HepG2 (cell line): ENCODE data around the gene MEI1. TPM values are rescaled to one million over a fixed set of nuclear protein-coding genes. Genes with fewer than 3 reads are reported as not detected.

Source experiments
- CEBPB ChIP-seq: IDR thresholded peaks from 2 replicates; pipeline ENCODE4 v1.6.1; 2011; ENCODE audit warnings: low read depth, low read length, improper control_type of control experiment, borderline replicate concordance
- CHD4 ChIP-seq: fragments of 200-600 bp; sonication (generic); IDR thresholded peaks from 2 replicates; pipeline ENCODE4 v1.7.0; 2017; ENCODE audit warnings: mild to moderate bottlenecking, low read length, borderline replicate concordance
- FOXC1 ChIP-seq: sonication (generic); formaldehyde crosslinking; IDR thresholded peaks from 2 replicates; pipeline ENCODE4 v1.8.0; 2022; ENCODE audit warnings: mild to moderate bottlenecking, missing genetic modification reagents, borderline replicate concordance
- GABPB1 ChIP-seq: IDR thresholded peaks from 2 replicates; pipeline ENCODE4 v1.6.1; 2016; ENCODE audit warnings: mild to moderate bottlenecking, missing genetic modification reagents, moderate library complexity, missing compliant biosample characterization
- HMGA1 ChIP-seq: sonication (generic); formaldehyde crosslinking; conservative IDR thresholded peaks from 2 replicates; pipeline ENCODE4 v1.4.0; 2020; ENCODE audit warnings: missing genetic modification reagents
- HOXA9 ChIP-seq: sonication (generic); formaldehyde crosslinking; IDR thresholded peaks from 2 replicates; pipeline ENCODE4 v1.8.1; 2022; ENCODE audit warnings: missing genetic modification reagents, mild to moderate bottlenecking, moderate library complexity, borderline replicate concordance
- MTA1 ChIP-seq: sonication (generic); formaldehyde crosslinking; IDR thresholded peaks from 2 replicates; pipeline ENCODE4 v1.4.0; 2020; ENCODE audit warnings: missing genetic modification reagents, mild to moderate bottlenecking, borderline replicate concordance
- SIN3A ChIP-seq: IDR thresholded peaks from 2 replicates; pipeline ENCODE4 v1.6.1; 2011; ENCODE audit warnings: low read depth, mild to moderate bottlenecking, control low read depth, low read length, borderline replicate concordance
- SP4 ChIP-seq: sonication (generic); formaldehyde crosslinking; IDR thresholded peaks from 2 replicates; pipeline ENCODE4 v1.8.1; 2023; ENCODE audit warnings: mild to moderate bottlenecking, missing genetic modification reagents
- SRF ChIP-seq: IDR thresholded peaks from 2 replicates; pipeline ENCODE4 v1.6.1; 2011; ENCODE audit warnings: mild to moderate bottlenecking, low read depth, low read length, moderate library complexity
- SRSF1 ChIP-seq: fragments of 200-400 bp; formaldehyde crosslinking; optimal IDR thresholded peaks from 2 replicates; pipeline ENCODE3; 2017; ENCODE audit warnings: mild to moderate bottlenecking, low read depth, low read length, moderate library complexity
- TEF ChIP-seq: sonication (generic); formaldehyde crosslinking; IDR thresholded peaks from 2 replicates; pipeline ENCODE4 v1.5.0; 2020; ENCODE audit warnings: missing genetic modification reagents
- TRIM22 ChIP-seq: fragments of 450-650 bp; IDR thresholded peaks from 2 replicates; pipeline ENCODE4 v1.6.1; 2017
- ZNF18 ChIP-seq: sonication (generic); formaldehyde crosslinking; IDR thresholded peaks from 2 replicates; pipeline ENCODE4 v1.8.0; 2022; ENCODE audit warnings: mild to moderate bottlenecking, missing genetic modification reagents; ENCODE audit not compliant: insufficient replicate concordance
- ZNF468 ChIP-seq: sonication (generic); formaldehyde crosslinking; IDR thresholded peaks from 2 replicates; pipeline ENCODE4 v1.8.0; 2022; ENCODE audit warnings: mild to moderate bottlenecking, moderate library complexity, missing genetic modification reagents
- ZSCAN20 ChIP-seq: sonication (generic); formaldehyde crosslinking; IDR thresholded peaks from 2 replicates; pipeline ENCODE4 v1.4.0; 2020; ENCODE audit warnings: missing genetic modification reagents, mild to moderate bottlenecking, borderline replicate concordance
- polyA plus RNA-seq, 8 experiments: library from polyadenylated mRNA; depleted of rRNA in 3 of 8; stranded (reverse) in 7 of 8; unstranded in 1 of 8; fragments of >200 nt; fragmentation: Illumina TruSeq in 4 of 8; extraction: Trizol in 4 of 8; gene quantifications; 2 replicates each; pipeline versions ENCODE4 v1.2.1 to v1.2.3, GENCODE V29; 2011 to 2016; ENCODE audit warnings: low read depth in 4 of 8, missing spikeins in 1 of 8, mixed read lengths in 1 of 8; ENCODE audit not compliant: insufficient read depth in 1 of 8
- total RNA-seq, 5 experiments: library from RNA; depleted of rRNA; stranded (reverse); fragments of >200 nt; fragmentation: Illumina TruSeq; extraction: Trizol; gene quantifications; 2 replicates each; pipeline ENCODE4 v1.2.3, GENCODE V29; 2016; ENCODE audit warnings: low read depth in 1 of 5
- TF ChIP-seq, protein P1 (sequence below): sonication (generic); formaldehyde crosslinking; IDR thresholded peaks from 2 replicates; pipeline ENCODE4 v1.5.0; 2020; ENCODE audit warnings: mild to moderate bottlenecking, missing genetic modification reagents, borderline replicate concordance

The MEI1 gene
- total and polyA plus RNA-seq, 2 of the 13 experiments (the other 11 are each of a cell fraction or from before 2014, with no cell fraction given), result 0.75 to 1.9 TPM

GRCh38 chr22:41833369-41834004 lies 134.2 kb downstream of the MEI1 start (continued):
- TF ChIP-seq, protein P1, sequence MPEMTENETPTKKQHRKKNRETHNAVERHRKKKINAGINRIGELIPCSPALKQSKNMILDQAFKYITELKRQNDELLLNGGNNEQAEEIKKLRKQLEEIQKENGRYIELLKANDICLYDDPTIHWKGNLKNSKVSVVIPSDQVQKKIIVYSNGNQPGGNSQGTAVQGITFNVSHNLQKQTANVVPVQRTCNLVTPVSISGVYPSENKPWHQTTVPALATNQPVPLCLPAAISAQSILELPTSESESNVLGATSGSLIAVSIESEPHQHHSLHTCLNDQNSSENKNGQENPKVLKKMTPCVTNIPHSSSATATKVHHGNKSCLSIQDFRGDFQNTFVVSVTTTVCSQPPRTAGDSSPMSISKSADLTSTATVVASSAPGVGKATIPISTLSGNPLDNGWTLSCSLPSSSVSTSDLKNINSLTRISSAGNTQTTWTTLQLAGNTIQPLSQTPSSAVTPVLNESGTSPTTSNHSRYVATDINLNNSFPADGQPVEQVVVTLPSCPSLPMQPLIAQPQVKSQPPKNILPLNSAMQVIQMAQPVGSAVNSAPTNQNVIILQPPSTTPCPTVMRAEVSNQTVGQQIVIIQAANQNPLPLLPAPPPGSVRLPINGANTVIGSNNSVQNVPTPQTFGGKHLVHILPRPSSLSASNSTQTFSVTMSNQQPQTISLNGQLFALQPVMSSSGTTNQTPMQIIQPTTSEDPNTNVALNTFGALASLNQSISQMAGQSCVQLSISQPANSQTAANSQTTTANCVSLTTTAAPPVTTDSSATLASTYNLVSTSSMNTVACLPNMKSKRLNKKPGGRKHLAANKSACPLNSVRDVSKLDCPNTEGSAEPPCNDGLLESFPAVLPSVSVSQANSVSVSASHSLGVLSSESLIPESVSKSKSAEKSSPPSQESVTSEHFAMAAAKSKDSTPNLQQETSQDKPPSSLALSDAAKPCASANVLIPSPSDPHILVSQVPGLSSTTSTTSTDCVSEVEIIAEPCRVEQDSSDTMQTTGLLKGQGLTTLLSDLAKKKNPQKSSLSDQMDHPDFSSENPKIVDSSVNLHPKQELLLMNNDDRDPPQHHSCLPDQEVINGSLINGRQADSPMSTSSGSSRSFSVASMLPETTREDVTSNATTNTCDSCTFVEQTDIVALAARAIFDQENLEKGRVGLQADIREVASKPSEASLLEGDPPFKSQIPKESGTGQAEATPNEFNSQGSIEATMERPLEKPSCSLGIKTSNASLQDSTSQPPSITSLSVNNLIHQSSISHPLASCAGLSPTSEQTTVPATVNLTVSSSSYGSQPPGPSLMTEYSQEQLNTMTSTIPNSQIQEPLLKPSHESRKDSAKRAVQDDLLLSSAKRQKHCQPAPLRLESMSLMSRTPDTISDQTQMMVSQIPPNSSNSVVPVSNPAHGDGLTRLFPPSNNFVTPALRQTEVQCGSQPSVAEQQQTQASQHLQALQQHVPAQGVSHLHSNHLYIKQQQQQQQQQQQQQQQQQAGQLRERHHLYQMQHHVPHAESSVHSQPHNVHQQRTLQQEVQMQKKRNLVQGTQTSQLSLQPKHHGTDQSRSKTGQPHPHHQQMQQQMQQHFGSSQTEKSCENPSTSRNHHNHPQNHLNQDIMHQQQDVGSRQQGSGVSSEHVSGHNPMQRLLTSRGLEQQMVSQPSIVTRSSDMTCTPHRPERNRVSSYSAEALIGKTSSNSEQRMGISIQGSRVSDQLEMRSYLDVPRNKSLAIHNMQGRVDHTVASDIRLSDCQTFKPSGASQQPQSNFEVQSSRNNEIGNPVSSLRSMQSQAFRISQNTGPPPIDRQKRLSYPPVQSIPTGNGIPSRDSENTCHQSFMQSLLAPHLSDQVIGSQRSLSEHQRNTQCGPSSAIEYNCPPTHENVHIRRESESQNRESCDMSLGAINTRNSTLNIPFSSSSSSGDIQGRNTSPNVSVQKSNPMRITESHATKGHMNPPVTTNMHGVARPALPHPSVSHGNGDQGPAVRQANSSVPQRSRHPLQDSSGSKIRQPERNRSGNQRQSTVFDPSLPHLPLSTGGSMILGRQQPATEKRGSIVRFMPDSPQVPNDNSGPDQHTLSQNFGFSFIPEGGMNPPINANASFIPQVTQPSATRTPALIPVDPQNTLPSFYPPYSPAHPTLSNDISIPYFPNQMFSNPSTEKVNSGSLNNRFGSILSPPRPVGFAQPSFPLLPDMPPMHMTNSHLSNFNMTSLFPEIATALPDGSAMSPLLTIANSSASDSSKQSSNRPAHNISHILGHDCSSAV, result no peak
- peak; percentile 81; the same call in 1 of the 2 replicates for TF ChIP-seq ZSCAN20 (CRISPR knock-in tag)
- no peak for TF ChIP-seq CEBPB
- no peak for TF ChIP-seq SIN3A
- TF ChIP-seq SP4 (CRISPR knock-in tag), result no peak
- TF ChIP-seq MTA1 (CRISPR knock-in tag), result peak; percentile 53
- no peak for TF ChIP-seq TRIM22
- TF ChIP-seq ZNF468 (CRISPR knock-in tag), result peak; percentile 87; the same call in 1 of the 2 replicates
- peak; percentile 52; the same call in 1 of the 2 replicates for TF ChIP-seq GABPB1
- TF ChIP-seq ZNF18 (CRISPR knock-in tag), result peak; percentile 62
- no peak for TF ChIP-seq CHD4
- TF ChIP-seq HOXA9 (CRISPR knock-in tag), result no peak
- no peak for TF ChIP-seq HMGA1 (CRISPR knock-in tag)
- peak; percentile 31 for TF ChIP-seq SRSF1
- 0 out of 2 replicates have a peak, but pooled peaks have one; percentile 61 for TF ChIP-seq FOXC1 (CRISPR knock-in tag)
- 0 out of 2 replicates have a peak, but pooled peaks have one; percentile 42 for TF ChIP-seq TEF
- TF ChIP-seq SRF, result no peak
